SK-N-SH (cell line): ENCODE data around the gene AGO3. TPM values are rescaled to one million over a fixed set of nuclear protein-coding genes. Genes with fewer than 3 reads are reported as not detected.

ENCODE experiments used
- CTCF ChIA-PET: fragments of 300-600, 350-600 bp; formaldehyde crosslinking; extraction: SDS; loops from one replicate; lab custom pipeline; 2021; lab: Yijun Ruan, JAX
- POLR2A ChIA-PET: fragments of 350-600 bp; sonication (Branson Sonifier 250); formaldehyde crosslinking; extraction: SDS; loops from one replicate; lab custom pipeline; 2020; ENCODE audit warnings: antibody characterized with exemption, inconsistent platforms; lab: Yijun Ruan, JAX
- DNase-seq: peaks from one replicate; pipeline ENCODE4 v3.0.0; 2012
- H2AFZ ChIP-seq: fragments of 200-600 bp; sonication (generic); 2 replicates; pipeline ENCODE4 v1.8.1; 2016; ENCODE audit warnings: antibody characterized with exemption, mild to moderate bottlenecking, low read depth
- H3F3A ChIP-seq: fragments of 200-600 bp; sonication (generic); replicated peaks from 2 replicates; pipeline ENCODE3; 2016; ENCODE audit warnings: antibody characterized with exemption, mild to moderate bottlenecking; ENCODE audit not compliant: insufficient read depth
- H3K27ac ChIP-seq, 2 experiments: fragments of 200-500 bp in 1 of 2; fragments of 200-600 bp in 1 of 2; sonication (Bioruptor generic) in 1 of 2; sonication (generic), shearing (Covaris generic) in 1 of 2; 2 replicates each; pipeline versions ENCODE4 v1.5.1 to v1.6.1; 2014 to 2016; ENCODE audit warnings: low read depth in 2 of 2, inconsistent platforms in 1 of 2, low read length in 1 of 2, mild to moderate bottlenecking in 1 of 2, mixed read lengths in 1 of 2
- H3K27me3 ChIP-seq: fragments of 200-600 bp; sonication (generic), shearing (Covaris generic); 2 replicates; pipeline ENCODE4 v1.6.1; 2016; ENCODE audit warnings: mixed run types; ENCODE audit not compliant: insufficient read depth
- H3K36me3 ChIP-seq, 2 experiments: fragments of 200-500 bp in 1 of 2; fragments of 200-600 bp in 1 of 2; sonication (Bioruptor generic) in 1 of 2; sonication (generic) in 1 of 2; replicated peaks in 1 of 2; 2 replicates each; pipeline versions ENCODE3 to v1.5.1; 2014 to 2016; ENCODE audit warnings: low read length in 1 of 2, mild to moderate bottlenecking in 1 of 2; ENCODE audit not compliant: insufficient read depth in 2 of 2, control insufficient read depth in 1 of 2
- H3K4me1 ChIP-seq, 2 experiments: fragments of 200-500 bp in 1 of 2; fragments of 200-600 bp in 1 of 2; sonication (Bioruptor generic) in 1 of 2; sonication (generic), shearing (Covaris generic) in 1 of 2; 2 replicates each; pipeline versions ENCODE4 v1.5.1 to v1.6.1; 2014 to 2016; ENCODE audit warnings: low read depth in 1 of 2, low read length in 1 of 2, mixed run types in 1 of 2; ENCODE audit not compliant: insufficient read depth in 2 of 2, control insufficient read depth in 1 of 2
- H3K4me2 ChIP-seq: fragments of 200-600 bp; sonication (generic), shearing (Covaris generic); 2 replicates; pipeline ENCODE4 v1.6.1; 2017; ENCODE audit warnings: mixed run types
- H3K4me3 ChIP-seq, 2 experiments: fragments of 200-500 bp in 1 of 2; fragments of 200-600 bp in 1 of 2; sonication (Bioruptor generic) in 1 of 2; sonication (generic), shearing (Covaris generic) in 1 of 2; 2 replicates each; pipeline versions ENCODE4 v1.5.1 to v1.8.1; 2014 to 2016; ENCODE audit warnings: low read depth in 2 of 2, inconsistent platforms in 1 of 2, low read length in 1 of 2, mild to moderate bottlenecking in 1 of 2, mixed read lengths in 1 of 2, moderate library complexity in 1 of 2
- H3K79me2 ChIP-seq: fragments of 200-600 bp; sonication (generic); 2 replicates; pipeline ENCODE4 v1.8.1; 2017; ENCODE audit warnings: mild to moderate bottlenecking; ENCODE audit not compliant: insufficient read depth
- H3K9ac ChIP-seq: fragments of 200-600 bp; sonication (generic); 2 replicates; pipeline ENCODE4 v1.6.1; 2017; ENCODE audit warnings: mixed run types
- H3K9me2 ChIP-seq: fragments of 200-600 bp; sonication (generic); 2 replicates; pipeline ENCODE4 v1.6.1; 2017; ENCODE audit warnings: mixed run types
- H3K9me3 ChIP-seq: fragments of 200-600 bp; sonication (generic); 2 replicates; pipeline ENCODE4 v1.6.1; 2017; ENCODE audit warnings: mixed run types, mild to moderate bottlenecking, moderate library complexity
- H4K20me1 ChIP-seq: fragments of 200-600 bp; sonication (generic); 2 replicates; pipeline ENCODE4 v1.6.1; 2017; ENCODE audit warnings: mild to moderate bottlenecking, mixed run types; ENCODE audit not compliant: insufficient read depth
- CHD2 ChIP-seq: fragments of 150-350 bp; IDR thresholded peaks from 2 replicates; pipeline ENCODE4 v1.6.1; 2018; ENCODE audit warnings: low read length; ENCODE audit not compliant: partially characterized antibody
- EP300 ChIP-seq, 2 experiments: IDR thresholded peaks; 2 replicates each; pipeline versions ENCODE4 v1.4.0 to v1.6.1; 2012; ENCODE audit warnings: borderline replicate concordance in 1 of 2, low read depth in 1 of 2, low read length in 1 of 2
- FOXJ3 ChIP-seq: sonication (generic); formaldehyde crosslinking; IDR thresholded peaks from 2 replicates; pipeline ENCODE4 v1.5.1; 2020; ENCODE audit warnings: mild to moderate bottlenecking, missing genetic modification reagents
- FOXM1 ChIP-seq: IDR thresholded peaks from 2 replicates; pipeline ENCODE4 v1.4.0; 2012; ENCODE audit warnings: low read depth, mild to moderate bottlenecking
- GABPA ChIP-seq: IDR thresholded peaks from 2 replicates; pipeline ENCODE4 v1.4.0; 2012; ENCODE audit warnings: low read depth, mild to moderate bottlenecking
- MXI1 ChIP-seq: IDR thresholded peaks from 2 replicates; pipeline ENCODE4 v1.6.1; 2012; ENCODE audit warnings: mild to moderate bottlenecking, low read depth, low read length, improper control_type of control experiment
- NFIC ChIP-seq: IDR thresholded peaks from 2 replicates; pipeline ENCODE4 v1.4.0; 2012; ENCODE audit warnings: borderline replicate concordance
- POLR2AphosphoS5 ChIP-seq: IDR thresholded peaks from 2 replicates; pipeline ENCODE4 v1.6.1; 2012; ENCODE audit warnings: low read depth, low read length
- RAD21 ChIP-seq: IDR thresholded peaks from 2 replicates; pipeline ENCODE4 v1.6.1; 2012; ENCODE audit warnings: mild to moderate bottlenecking, low read length
- RCOR1 ChIP-seq: fragments of 150-350 bp; IDR thresholded peaks from 2 replicates; pipeline ENCODE4 v1.6.1; 2017; ENCODE audit warnings: antibody characterized with exemption, low read length
- SIN3A ChIP-seq: IDR thresholded peaks from 2 replicates; pipeline ENCODE4 v1.6.1; 2012; ENCODE audit warnings: low read depth, mild to moderate bottlenecking, low read length, moderate library complexity, borderline replicate concordance
- TCF12 ChIP-seq: IDR thresholded peaks from 2 replicates; pipeline ENCODE4 v1.4.0; 2012
- YY1 ChIP-seq: IDR thresholded peaks from 2 replicates; pipeline ENCODE4 v1.4.0; 2012; ENCODE audit warnings: low read depth, mild to moderate bottlenecking
- WGBS: methylation state at CpG from one replicate; pipeline ENCODE4 v1.1.6; 2017; ENCODE audit warnings: low lambda C conversion rate; 5-methylcytosine and 5-hydroxymethylcytosine counted together
- polyA plus RNA-seq, 3 experiments: library from polyadenylated mRNA; depleted of rRNA; stranded (reverse); fragments of >200 nt; gene quantifications; 2 replicates each; pipeline ENCODE4 v1.2.3, GENCODE V29; 2012
- TF ChIP-seq, protein P1 (sequence below): fragments of 200-600 bp; sonication (generic); IDR thresholded peaks from 2 replicates; pipeline ENCODE4 v1.6.1; 2017; ENCODE audit warnings: antibody characterized with exemption, mild to moderate bottlenecking, moderate library complexity
- TF ChIP-seq, protein P2 (sequence below): IDR thresholded peaks from 2 replicates; pipeline ENCODE4 v1.4.0; 2012; ENCODE audit warnings: low read depth, borderline replicate concordance

Gene AGO3
- polyA plus RNA-seq, 1 of the 3 experiments (the other 2 are of a cell fraction) = 6.7 TPM

DNA sequence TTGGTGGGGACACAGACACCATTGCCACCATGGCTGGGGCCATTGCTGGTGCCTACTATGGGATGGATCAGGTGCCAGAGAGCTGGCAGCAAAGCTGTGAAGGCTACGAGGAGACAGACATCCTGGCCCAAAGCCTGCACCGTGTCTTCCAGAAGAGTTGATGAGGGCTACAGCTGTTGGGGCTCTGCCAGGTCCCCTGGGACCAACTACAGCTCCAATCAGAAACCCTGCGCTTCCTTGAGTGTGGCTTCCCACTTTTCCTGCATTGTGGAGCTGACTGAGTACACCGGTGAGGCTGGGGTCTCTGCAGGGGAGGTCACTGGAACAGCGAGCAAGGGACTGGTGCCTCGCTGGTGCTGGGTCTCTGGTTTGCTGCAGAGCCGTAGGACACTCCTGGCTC is 162.3 kb downstream of the AGO3 start:
- Histone ChIP-seq H3K9ac (no peak overlapping the region), H4K20me1 (no peaks in the 10 kb centered on the region), H3F3A (peaks cover 23% of the 10 kb centered on the region), H3K4me2 (no peak overlapping the region), H3K79me2 (peaks cover 40% of the 10 kb centered on the region), H2AFZ (no peak overlapping the region), H3K4me3 (no peak overlapping the region), H3K27me3 (no peaks in the 10 kb centered on the region), H3K36me3 (peaks cover 17 to 53% of the 10 kb centered on the region in 2 experiments), H3K27ac (peak overlapping the region in 1 of 2 experiments; percentile 99; a peak in 2 of 4 replicates), H3K4me1 (peaks cover 3 to 76% of the 10 kb centered on the region in 2 experiments; a peak in 3 of 4 replicates), H3K9me3 (no peaks in the 10 kb centered on the region), H3K9me2 (no peaks in the 10 kb centered on the region)
- CTCF ChIA-PET = interaction anchor here (1.0 to 32.6 kb wide), 9 partner anchors 22 to 327 kb away, joined by 3 to 700 read pairs (median 4); partner anchors contain the start of genes MAP7D1 and TRAPPC3
- POLR2A ChIA-PET = interaction anchor here (0.6 to 2.0 kb wide), 4 partner anchors 20 to 163 kb away, joined by 3 to 7 read pairs (median 5); partner anchors contain the start of gene AGO3
- DNase-seq = no peak
- 97% methylated on average over 4 of the region's 7 CpGs for WGBS
- TF ChIP-seq, protein P1, sequence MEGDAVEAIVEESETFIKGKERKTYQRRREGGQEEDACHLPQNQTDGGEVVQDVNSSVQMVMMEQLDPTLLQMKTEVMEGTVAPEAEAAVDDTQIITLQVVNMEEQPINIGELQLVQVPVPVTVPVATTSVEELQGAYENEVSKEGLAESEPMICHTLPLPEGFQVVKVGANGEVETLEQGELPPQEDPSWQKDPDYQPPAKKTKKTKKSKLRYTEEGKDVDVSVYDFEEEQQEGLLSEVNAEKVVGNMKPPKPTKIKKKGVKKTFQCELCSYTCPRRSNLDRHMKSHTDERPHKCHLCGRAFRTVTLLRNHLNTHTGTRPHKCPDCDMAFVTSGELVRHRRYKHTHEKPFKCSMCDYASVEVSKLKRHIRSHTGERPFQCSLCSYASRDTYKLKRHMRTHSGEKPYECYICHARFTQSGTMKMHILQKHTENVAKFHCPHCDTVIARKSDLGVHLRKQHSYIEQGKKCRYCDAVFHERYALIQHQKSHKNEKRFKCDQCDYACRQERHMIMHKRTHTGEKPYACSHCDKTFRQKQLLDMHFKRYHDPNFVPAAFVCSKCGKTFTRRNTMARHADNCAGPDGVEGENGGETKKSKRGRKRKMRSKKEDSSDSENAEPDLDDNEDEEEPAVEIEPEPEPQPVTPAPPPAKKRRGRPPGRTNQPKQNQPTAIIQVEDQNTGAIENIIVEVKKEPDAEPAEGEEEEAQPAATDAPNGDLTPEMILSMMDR = no peak

DNA sequence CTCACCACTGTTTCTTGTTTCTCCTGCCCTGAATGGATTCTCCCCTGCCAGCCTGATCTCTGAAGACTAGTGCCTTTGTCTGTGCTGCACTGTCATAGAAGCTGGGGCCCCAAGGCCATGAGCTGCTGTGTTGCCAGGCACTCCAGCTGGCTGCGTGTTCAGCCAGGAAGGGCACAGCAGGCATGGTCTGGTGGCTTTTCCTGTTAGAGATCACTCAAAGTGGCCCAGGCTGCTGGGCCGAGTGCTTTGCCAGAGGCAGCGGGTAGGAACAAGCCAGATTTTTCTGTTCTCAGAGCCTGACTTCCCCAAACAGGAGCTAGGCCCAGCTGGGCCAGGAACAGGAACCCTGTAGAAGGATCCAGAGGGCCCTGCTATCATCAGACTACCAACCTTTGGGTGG is 163.0 kb downstream of the AGO3 start:
- TF ChIP-seq EP300 (IDR thresholded peaks at IDR 0.05; ENCODE audit: borderline replicate concordance in 1 of 2, low read depth in 1 of 2, low read length in 1 of 2) = peak in 1 of 2 experiments; percentile 72; a peak in 2 of 4 replicates
- TF ChIP-seq RAD21 = no peak
- TF ChIP-seq MXI1 = peak; percentile 96
- peak; percentile 56 for TF ChIP-seq CHD2
- TF ChIP-seq RCOR1 = peak; percentile 57; the same call in 1 of the 2 replicates
- TF ChIP-seq, all 33 proteins: peak for 4
- DNase-seq = peak; percentile 76
- Histone ChIP-seq H4K20me1 (no peaks in the 10 kb centered on the region), H3K4me2 (no peak overlapping the region), H3K9me2 (no peaks in the 10 kb centered on the region), H3K79me2 (peaks cover 38% of the 10 kb centered on the region), H3K4me1 (peaks cover 3 to 73% of the 10 kb centered on the region in 2 experiments; a peak in 3 of 4 replicates), H3K27ac (peak overlapping the region in 1 of 2 experiments; percentile 99; a peak in 2 of 4 replicates), H3F3A (peaks cover 23% of the 10 kb centered on the region), H3K9me3 (no peaks in the 10 kb centered on the region), H3K36me3 (peaks cover 17 to 53% of the 10 kb centered on the region in 2 experiments), H3K4me3 (no peak overlapping the region), H3K9ac (no peak overlapping the region), H3K27me3 (no peaks in the 10 kb centered on the region), H2AFZ (no peak overlapping the region)
- CTCF ChIA-PET = interaction anchor here (1.0 to 32.6 kb wide), 11 partner anchors 8 to 326 kb away, joined by 3 to 700 read pairs (median 4); partner anchors contain the start of genes AGO1, MAP7D1 and TRAPPC3
- POLR2A ChIA-PET = interaction anchor here (0.6 to 2.0 kb wide), 7 partner anchors 19 to 174 kb away, joined by 3 to 7 read pairs (median 3); partner anchors contain the start of genes AGO3 and THRAP3
- 50% methylated on average over 1 of the region's 3 CpGs for WGBS

DNA sequence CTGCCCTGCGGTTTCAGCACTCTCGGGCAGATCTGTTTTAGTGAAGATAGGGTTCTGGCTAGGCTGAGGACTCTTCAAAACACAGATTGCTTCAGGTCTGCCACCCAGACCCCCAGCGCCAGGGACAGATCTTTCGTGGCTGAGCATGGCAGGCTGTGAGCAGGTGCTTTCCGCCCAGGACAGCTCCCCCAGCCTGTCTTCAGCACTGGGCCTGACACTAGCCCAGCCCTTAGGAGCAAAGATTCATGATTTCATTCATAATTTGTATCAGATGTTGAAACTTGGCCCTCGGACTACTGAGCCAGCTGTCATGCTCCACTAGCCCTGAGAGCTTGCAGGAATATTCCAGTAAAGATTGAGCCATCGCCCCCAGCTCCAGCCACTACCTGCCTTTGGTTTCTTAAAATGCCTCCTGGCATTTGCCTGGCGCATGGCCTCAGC is 163.7 kb downstream of the AGO3 start:
- no peak overlapping the region for H3K9ac ChIP-seq
- H3K4me1 ChIP-seq = peaks cover 3 to 74% of the 10 kb centered on the region in 2 experiments; a peak in 3 of 4 replicates
- no peak overlapping the region for H3K4me2 ChIP-seq
- H3K4me3 ChIP-seq = no peak overlapping the region
- peaks cover 31% of the 10 kb centered on the region for H3K79me2 ChIP-seq
- peaks cover 17 to 53% of the 10 kb centered on the region in 2 experiments for H3K36me3 ChIP-seq
- no peak overlapping the region for H2AFZ ChIP-seq
- 44% methylated on average over 6 of the region's 8 CpGs for WGBS
- peaks cover 23% of the 10 kb centered on the region for H3F3A ChIP-seq
- peak overlapping the region; percentile 28 to 99; a peak in 3 of 4 replicates for H3K27ac ChIP-seq
- no peaks in the 10 kb centered on the region for H4K20me1 ChIP-seq
- ChIA-PET CTCF (interaction anchor here (0.7 to 32.6 kb wide), 9 partner anchors 8 to 232 kb away, joined by 3 to 700 read pairs (median 5); partner anchors contain the start of genes AGO1 and TRAPPC3), POLR2A (interaction anchor here (1.0 to 2.0 kb wide), 5 partner anchors 22 to 173 kb away, joined by 3 to 7 read pairs (median 3); partner anchors contain the start of genes AGO3 and THRAP3)
- no peaks in the 10 kb centered on the region for H3K9me3 ChIP-seq
- DNase-seq = peak; percentile 63
- no peaks in the 10 kb centered on the region for H3K9me2 ChIP-seq
- no peaks in the 10 kb centered on the region for H3K27me3 ChIP-seq
- TF ChIP-seq NFIC = no peak
- peak; percentile 53; the same call in 1 of the 2 replicates for TF ChIP-seq POLR2AphosphoS5
- TF ChIP-seq, protein P2, sequence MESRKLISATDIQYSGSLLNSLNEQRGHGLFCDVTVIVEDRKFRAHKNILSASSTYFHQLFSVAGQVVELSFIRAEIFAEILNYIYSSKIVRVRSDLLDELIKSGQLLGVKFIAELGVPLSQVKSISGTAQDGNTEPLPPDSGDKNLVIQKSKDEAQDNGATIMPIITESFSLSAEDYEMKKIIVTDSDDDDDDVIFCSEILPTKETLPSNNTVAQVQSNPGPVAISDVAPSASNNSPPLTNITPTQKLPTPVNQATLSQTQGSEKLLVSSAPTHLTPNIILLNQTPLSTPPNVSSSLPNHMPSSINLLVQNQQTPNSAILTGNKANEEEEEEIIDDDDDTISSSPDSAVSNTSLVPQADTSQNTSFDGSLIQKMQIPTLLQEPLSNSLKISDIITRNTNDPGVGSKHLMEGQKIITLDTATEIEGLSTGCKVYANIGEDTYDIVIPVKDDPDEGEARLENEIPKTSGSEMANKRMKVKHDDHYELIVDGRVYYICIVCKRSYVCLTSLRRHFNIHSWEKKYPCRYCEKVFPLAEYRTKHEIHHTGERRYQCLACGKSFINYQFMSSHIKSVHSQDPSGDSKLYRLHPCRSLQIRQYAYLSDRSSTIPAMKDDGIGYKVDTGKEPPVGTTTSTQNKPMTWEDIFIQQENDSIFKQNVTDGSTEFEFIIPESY = no peak
- peak in 1 of 2 experiments; percentile 80; a peak in 2 of 4 replicates for TF ChIP-seq EP300 (IDR thresholded peaks at IDR 0.05; ENCODE audit: borderline replicate concordance in 1 of 2, low read depth in 1 of 2, low read length in 1 of 2)
- TF ChIP-seq FOXJ3 (CRISPR knock-in tag) = no peak
- TF ChIP-seq GABPA = no peak
- no peak for TF ChIP-seq FOXM1
- peak; percentile 55 for TF ChIP-seq CHD2
- no peak for TF ChIP-seq YY1
- 0 out of 2 replicates have a peak, but pooled peaks have one; percentile 20 for TF ChIP-seq SIN3A
- TF ChIP-seq TCF12 = peak; percentile 87
- TF ChIP-seq MXI1 = peak; percentile 83
